ENCODE results near the gene AGTPBP1.

DNA sequence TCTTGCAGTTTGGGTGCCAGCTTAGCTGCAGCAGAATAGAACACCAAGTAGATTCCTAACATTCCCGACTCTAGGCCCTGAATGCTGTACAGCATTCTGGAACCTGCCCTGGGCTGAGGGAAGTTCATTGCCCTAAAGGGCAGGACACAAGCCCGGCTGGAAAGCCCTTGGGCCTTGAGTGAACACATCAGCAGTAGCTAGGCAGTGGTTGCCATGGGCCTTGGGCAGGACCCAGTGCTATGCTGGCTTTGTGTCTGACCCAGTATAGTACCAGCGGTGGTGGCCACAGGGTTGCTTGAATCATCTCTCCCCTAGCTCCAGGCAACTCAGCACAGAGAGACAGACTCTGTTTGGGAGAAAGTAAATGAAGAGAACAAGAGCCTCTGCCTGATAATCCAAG, 137.8 kb downstream of the AGTPBP1 start:
- TF ChIP-seq TAF1 (IDR thresholded peaks at IDR 0.05; ENCODE audit: low read depth) = no peak
- TF ChIP-seq, protein P1, sequence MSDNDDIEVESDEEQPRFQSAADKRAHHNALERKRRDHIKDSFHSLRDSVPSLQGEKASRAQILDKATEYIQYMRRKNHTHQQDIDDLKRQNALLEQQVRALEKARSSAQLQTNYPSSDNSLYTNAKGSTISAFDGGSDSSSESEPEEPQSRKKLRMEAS (IDR thresholded peaks at IDR 0.05) = no peak
- TF ChIP-seq, protein P2, sequence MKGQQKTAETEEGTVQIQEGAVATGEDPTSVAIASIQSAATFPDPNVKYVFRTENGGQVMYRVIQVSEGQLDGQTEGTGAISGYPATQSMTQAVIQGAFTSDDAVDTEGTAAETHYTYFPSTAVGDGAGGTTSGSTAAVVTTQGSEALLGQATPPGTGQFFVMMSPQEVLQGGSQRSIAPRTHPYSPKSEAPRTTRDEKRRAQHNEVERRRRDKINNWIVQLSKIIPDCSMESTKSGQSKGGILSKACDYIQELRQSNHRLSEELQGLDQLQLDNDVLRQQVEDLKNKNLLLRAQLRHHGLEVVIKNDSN (IDR thresholded peaks at IDR 0.05) = no peak
- TF ChIP-seq EP300 (IDR thresholded peaks at IDR 0.05; ENCODE audit: borderline replicate concordance) = no peak

All from Ishikawa (cell line).